Measurements from ENCODE around the gene BIRC3.
"Not testable (repeated sequence)": the region's sequence is repeated elsewhere in the genome, so short reads cannot be mapped to it uniquely, and the experiment has no call there.

Gene BIRC3

DNA sequence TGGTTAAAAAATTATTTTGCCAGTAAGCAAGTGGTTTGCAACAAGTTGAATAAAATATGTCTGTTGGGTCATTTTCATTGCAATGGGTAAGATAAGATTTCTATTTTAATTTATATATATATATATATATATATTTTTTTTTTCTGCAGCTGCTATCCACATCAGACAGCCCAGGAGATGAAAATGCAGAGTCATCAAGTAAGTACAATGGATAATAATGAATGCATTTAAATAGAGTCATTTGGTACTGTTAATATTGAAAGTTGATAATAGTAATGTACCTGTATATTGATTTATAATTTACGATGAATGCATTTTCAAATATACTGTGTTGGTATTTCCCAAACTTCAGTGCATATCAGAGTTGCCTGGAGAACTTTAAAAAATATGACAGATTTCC lies 11.5 kb downstream of the BIRC3 start:
- no peak for DNase-seq (ENCODE audit: low read depth)

DNA sequence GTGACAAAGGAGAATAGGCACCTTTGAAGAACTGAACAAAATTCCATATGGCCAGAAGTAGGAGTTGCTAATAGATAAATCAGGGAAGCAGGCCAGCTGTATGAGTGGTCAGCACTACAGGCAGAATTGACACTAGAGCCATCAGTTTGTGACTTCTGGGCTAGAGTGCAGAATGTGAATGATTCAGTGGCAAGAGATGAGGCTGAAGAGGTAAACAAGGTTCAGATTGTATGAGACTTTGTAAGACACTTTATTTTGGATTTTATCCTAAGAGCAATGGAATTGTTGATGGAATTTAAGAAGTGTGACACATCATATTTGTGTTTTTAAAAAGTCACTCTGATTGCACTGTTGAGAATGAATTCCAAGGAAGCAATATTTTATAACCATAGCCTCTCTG lies 12.9 kb downstream of the BIRC3 start:
- no peak for DNase-seq (ENCODE audit: low read depth)

DNA sequence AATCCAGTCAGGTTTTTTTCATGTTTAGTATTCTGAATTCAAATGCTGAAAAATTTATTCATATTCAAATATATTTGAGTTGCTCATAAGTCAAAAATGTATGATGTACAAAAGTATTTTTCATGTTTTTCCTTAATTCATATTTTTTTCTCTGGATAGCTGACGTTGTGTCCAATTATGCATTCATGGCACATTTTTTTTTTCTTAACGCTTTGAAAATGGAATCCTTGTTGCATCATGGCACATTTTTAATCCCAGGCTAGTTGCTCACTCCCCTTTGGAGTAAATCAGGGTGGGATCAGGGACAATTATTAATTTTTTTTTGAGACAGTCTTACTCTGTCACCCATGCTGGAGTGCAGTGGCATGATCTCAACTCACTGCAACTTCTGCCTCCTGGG lies 14.1 kb downstream of the BIRC3 start:
- no peak for DNase-seq (ENCODE audit: low read depth)

DNA sequence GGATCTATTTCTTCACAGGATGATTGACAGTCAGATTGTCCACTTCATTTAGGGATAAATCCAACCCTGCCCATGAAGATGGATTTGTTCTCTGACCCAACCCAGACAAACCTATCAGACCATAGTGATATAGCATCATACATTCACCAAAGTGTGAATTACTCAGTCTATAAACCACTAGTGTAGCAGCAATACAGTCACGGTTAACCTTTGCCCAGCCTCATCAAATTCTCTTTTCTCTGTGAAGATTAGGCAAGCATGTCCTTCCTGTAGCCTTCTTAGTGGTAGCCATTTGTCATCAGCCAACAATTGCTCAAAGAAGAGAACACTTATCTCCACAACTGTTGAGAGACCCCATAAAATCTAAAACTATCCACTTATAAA lies 15.3 kb downstream of the BIRC3 start:
- no peak for DNase-seq (ENCODE audit: low read depth)

DNA sequence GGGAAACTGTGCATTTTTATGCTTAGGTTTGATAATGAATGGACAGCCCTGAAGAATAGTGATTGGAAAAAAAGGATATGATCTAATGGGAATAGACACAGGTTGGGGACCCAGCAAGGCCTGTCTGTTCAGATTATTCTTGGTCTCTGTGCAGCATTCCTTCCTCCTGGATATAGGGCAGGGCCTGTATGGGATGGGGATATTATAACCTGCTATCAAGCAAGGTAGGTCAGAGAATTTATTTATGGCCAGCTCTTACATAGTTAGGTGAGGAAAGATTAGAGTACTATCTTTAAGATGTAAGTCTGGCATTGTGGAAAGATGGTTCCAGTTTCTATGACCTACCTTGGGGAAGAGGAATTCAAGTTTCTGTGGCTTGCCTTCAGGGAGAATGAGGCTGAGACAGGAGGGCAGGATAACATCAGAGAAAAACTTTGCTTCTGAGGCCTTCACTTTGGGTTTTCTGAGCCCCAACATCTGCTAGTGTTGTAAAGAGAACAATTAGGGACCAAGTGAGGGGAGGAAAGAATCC lies 21.3 kb downstream of the BIRC3 start:
- no peak for DNase-seq (ENCODE audit: low read depth)

DNA sequence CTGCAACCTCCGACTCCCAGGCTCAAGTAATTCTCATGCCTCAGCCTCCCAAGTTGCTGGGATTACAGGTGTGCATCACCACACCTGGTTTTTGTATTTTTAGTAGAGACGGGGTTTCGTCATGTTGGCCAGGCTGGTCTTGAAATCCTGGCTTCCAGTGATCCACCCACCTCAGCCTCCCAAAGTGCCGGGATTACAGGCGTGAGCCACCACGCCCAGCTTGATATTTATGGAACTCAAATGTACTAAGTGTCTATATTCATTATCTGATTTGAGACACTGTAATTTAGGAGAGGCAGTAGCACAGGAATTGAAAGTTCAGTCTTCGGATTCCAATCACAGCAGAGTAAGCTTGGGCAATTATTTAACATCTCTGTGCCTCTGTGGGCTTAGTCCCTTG lies 24.0 kb downstream of the BIRC3 start:
- not testable (repeated sequence) for DNase-seq (ENCODE audit: low read depth)

DNA sequence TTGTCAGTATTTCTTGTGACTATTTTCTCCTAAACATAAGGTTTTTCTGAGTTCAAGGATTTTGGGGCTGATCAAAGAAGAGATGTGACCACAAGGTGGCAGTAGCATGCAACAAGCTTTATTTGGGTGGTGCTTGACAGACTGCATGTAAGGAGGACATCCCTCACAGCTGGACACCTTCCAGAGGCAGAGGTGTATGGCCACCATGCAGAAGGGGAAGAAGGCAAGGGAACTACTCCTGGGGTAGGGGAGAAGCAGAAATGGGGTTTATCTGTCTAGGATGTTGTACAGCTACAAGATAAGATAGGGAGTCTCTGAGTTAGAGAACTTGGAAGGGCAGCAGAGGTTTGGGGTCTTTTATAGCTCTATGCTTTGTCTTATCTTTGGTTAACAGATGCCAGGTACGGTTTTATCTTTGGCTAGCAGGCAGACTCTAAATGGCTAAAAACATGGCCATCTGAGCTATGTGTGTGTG lies 24.6 kb downstream of the BIRC3 start:
- peak; percentile 54 for DNase-seq (ENCODE audit: low read depth)

DNA sequence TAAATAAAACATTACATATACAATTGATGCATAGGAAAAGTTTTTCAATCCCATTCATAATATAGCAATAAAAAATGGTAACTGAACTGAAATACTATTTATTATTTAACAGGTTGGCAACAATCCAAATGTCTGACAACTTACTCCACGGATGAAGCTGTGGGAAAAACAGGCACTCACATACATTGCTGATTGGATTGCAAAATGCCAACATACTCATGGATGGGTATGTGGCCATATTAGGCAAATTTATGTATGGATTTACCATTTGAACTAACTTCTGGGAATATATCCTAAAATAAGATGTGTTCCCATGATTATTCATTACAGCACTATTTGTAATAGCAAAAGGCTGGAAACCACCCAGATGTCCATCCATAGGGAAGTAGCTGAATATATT lies 26.5 kb downstream of the BIRC3 start:
- DNase-seq (ENCODE audit: low read depth): no peak

DNA sequence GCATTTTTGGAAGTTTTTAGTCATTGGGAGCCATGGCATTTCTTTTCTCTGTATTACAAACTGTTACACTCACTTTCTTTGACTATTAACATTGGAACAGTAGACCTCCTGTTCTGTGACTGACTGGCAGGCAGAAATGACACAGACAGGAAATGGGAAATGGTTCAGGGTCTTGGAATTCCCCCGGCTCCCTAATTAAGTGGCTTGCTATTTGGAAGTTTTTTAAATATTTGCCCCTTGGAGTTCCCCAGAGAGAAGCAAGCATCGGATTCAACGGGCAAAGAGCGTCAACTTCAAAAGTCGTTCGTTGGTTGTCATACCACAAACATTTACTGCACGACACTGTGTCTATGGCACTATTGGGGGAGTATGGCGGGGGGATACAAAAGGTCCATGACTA lies 28.6 kb downstream of the BIRC3 start:
- no peak for DNase-seq (ENCODE audit: low read depth)

DNA sequence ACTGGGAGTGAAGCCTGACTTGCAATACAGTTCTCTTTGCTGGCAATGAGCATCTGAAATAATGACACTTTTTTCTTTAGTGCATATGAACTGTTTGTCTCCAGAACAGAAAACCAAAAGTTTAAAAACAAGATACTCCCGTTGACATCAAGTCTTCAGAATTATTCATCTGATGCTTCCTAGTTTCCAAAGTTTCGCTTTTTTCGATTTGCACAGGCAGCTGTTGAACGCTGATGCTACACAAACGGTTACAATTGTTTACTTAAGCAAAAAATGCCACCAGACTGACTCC lies 29.1 kb downstream of the BIRC3 start:
- no peak for DNase-seq (ENCODE audit: low read depth)

DNA sequence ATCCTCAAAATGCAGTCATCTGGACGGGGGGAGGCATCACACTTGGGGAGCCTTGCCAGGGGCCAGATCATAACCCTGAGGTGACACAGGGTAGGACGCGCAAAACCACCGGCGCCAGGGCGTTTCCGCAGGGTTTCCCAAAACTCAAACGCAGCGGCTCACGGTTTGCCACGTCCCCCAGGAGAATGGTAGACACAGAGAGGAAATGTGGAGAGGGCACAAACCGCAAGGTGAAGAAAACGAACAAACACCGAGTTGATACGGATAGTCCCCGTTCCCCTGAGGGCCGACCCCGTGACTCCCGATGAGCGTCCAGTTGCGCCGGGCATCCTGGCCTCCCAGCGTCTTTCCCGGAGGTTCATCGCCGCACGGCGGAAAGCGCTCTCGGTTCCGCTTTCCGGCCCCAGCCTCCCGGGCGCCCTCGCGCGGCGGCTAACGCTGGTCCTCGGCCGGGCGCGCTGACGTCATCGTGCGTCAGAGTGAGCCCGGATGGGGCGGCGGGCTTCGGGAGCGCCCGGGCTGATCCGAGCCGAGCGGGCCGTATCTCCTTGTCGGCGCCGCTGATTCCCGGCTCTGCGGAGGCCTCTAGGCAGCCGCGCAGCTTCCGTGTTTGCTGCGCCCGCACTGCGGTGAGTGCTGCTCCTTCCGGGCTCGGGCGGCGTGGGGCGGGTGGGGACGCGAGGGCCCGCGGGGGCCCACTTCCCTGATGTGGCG lies 29.6 kb downstream of the BIRC3 start, which contains the start of gene BIRC2:
Gene BIRC2, plus strand, starts transcription at position 467 of the 714 bp plus-strand sequence. CDS start 2,641 bp downstream, outside the sequence.
- peak; percentile 91 for DNase-seq (ENCODE audit: low read depth)

DNA sequence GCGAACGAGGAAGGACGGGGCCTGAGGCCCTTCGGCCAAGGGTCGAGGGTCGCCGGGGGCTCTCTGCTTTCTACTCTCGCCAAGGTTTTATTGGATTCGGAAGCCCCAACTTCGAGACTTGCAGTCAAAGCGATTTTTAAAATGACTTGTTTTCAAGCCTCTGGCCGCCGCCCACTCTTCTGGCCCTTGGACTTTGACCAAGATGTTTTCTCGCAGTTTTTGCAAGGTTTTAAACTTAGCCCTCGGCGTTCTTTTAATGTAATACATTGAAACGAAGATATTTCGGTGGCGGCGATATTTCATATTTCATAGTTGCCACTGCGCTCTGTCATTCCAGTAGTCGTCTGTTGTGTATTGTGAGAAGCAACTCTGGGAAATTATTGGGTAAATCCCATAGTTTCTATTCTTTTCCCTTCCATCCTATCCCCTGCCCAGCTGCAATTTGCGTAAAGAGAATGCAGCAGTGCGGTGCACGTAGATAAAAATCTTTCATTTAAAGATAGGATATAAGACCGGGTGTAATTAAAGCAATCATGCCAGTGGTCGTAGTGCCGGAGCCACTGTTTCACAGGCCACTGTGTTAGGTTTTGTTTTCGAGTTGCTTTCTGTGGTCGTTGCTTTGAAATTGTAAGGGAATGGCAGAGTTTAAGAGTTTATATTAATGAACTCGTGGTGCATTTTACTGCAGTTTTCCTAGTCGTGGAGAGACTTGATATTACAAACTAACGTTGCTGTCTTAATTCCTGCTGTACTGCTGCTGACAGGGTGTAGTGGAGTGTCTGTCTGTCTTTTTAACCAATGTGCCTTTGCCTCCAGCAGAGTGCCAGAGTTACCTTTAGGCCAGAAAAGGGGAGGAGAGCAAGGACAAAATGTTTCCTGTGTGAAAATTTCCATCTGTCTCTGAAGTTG lies 30.4 kb downstream of the BIRC3 start:
- no peak for DNase-seq (ENCODE audit: low read depth)

DNA sequence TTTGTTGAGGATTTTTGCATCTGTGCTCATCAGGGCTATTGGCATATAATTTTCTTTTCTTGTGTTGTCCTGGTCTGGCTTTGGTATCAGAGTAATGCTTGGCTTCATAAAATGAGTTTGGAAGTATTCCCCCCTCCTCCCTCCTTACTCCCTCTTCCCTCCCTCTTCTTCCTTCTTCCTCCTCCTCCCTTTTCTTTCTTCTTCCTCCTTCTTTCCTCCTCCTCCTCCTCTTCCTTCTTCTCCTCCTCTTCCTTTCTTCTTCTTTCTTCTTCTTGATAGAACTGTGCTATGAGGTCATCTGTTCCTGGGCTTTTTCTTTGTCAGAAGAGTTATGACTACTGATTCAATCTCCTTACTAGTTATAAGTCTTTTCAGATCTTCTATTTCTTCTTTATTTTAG lies 39.8 kb downstream of the BIRC3 start:
- DNase-seq (ENCODE audit: low read depth): no peak

DNA sequence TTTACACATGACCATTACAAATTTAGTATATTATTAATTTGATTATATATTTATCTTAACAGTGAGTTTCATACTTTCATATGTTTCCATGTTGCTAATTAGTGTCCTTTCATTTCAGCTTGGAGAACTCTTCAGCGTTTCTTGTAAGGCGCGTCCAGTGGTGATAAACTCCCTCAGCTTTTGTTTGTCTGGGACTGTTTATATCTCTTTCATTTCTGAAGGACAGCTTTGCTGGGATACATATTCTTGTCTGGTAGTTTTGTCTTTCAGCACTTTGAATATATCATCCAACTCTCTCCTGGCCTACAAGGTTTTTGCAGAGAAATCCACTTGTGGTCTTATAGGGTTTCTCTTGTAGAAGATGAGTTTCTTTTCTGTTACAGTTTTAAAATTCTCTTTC lies 42.1 kb downstream of the BIRC3 start:
- DNase-seq (ENCODE audit: low read depth): no peak

DNA sequence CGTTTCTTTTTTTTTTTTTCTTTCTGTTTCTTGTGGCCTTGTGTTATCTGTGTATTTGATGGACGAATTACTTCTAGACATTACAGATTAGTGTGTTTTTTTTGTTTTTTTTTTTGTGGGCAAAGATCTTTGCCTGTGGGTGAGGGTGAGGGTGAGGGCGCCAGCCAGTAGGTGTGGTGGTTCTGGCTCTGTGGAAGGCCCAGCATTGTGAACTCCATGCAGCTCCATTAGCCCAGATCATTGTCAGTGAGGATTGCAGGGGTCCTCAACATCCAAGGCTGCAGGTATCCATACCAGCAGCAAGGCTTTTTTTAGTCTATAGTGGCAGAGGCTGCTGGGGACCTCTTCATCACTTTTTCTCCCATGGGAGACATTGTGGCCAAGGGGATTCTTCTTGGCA lies 43.4 kb downstream of the BIRC3 start:
- no peak for DNase-seq (ENCODE audit: low read depth)

DNA sequence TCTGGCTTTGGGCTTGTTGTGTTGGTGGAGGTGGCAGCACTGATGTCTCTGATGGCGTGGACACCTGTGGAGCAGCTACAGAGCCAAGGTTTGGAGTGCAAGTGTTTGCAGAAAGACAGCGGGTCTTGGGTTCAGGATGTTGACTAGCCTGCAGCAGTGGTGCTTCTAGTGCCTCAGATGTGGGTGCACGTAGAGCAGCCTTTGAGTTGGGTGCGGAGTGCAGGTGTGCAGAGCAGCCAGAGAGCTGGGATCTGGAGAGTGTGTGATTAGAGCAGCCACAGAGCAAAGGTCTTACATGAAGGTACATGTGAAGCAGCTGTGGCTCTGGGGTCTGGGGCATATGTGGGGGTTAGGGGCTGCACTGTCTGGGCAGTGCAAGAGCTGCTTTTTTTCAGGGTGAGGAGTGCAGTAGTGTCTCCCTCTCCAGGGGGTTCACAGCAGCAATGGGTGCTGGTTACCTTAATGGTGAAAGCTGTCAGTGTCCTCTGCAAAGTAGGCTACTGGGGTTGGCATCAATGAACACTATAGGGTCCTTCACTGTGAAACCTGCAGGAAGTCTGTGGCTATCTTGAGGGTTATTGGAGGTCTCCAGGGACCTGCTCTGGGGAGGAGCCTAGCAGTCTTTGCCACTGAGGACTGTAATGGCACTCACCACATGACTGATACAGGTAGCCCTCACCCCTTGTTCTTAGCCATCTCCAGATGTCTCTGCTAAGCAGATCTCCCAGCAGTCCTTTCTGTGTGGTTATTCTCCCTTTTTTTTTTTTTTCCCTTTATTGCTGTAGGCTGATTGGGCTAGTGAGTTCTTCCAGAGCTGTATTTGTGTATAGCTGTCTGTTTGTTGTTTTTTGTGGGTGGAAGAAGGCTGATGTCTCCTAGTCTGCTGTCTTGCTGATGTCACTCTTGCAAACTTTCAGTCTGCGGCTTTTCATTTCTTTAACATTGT lies 44.1 kb downstream of the BIRC3 start:
- DNase-seq (ENCODE audit: low read depth): no peak

DNA sequence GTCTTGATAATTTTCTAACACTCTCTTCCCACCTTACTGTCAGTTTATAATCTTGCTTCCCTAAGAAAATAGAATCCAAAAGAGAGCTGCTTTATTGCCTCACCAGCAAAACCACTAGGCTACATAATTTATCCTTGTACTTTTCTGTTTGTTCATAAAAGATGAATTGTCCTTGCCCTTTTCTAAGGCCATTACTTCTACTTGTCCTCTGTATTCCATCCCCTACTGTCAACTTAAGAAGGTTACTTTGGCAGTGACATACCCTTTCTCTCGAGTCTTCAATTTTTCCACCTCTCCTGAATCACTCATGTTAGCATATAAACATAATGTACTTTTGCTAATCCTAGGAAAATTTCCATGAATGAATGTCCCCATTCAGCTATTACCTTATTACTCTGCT lies 47.7 kb downstream of the BIRC3 start:
- DNase-seq (ENCODE audit: low read depth): no peak

DNA sequence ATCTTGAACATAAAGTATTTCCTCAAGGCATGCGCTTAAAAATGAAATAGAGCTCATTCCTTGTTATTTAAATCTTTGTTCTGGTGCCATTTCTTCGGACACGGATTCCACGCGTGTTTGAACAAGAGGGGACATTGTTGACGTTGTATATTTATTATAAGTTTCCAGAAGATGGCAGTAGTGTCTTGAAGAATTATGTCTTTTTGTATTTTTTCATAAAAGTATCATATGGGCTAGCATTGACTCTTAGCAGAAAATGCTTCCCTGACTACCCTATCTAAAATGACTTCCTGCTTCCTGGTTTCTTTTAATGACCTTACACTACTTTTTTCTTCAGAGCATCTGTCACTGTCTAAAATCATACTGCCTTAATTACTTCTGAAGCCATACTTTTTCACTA lies 50.1 kb downstream of the BIRC3 start:
- no peak for DNase-seq (ENCODE audit: low read depth)

DNA sequence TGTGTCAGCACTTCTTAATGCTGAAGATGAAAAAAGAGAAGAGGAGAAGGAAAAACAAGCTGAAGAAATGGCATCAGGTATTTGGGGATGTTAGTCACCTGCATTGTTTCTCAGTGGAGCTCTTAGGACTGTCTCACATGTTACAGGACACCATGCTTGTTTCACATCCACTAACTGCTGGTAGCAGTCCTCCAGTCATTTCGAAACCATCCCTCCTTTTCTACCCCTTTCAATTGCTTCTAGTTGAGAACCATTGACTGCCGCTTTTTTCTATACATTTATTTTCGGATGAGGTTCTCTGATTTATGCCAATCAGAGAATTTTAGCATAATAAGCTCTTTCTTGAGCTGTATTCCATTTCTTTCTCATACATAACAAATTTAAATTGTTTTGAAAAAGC lies 51.2 kb downstream of the BIRC3 start:
- DNase-seq (ENCODE audit: low read depth): no peak

DNA sequence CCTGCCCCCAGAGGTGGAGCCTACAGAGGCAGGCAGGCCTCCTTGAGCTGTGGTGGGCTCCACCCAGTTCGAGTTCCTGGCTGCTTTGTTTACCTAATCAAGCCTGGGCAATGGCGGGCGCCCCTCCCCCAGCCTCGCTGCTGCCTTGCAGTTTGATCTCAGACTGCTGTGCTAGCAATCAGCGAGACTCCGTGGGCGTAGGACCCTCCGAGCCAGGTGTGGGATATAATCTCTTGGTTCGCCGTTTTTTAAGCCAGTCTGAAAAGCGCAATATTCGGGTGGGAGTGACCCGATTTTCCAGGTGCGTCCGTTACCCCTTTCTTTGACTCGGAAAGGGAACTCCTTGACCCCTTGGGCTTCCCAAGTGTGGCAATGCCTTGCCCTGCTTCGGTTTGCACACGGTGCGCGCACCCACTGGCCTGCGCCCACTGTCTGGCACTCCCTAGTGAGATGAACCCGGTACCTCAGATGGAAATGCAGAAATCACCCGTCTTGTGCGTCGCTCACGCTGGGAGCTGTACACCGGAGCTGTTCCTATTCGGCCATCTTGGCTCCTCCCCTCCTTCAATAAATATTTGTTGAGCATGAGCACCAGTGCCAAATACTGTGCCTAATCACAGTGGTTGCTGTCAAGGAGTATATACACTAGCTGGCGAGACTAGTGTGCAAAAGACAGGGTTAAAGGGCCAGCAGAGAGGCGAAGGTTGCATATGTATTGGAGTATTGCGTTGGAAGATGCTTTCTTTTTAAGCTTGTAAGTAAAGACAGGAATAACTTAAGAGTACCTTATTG lies 57.5 kb downstream of the BIRC3 start:
- DNase-seq (ENCODE audit: low read depth): not testable (repeated sequence)

DNA sequence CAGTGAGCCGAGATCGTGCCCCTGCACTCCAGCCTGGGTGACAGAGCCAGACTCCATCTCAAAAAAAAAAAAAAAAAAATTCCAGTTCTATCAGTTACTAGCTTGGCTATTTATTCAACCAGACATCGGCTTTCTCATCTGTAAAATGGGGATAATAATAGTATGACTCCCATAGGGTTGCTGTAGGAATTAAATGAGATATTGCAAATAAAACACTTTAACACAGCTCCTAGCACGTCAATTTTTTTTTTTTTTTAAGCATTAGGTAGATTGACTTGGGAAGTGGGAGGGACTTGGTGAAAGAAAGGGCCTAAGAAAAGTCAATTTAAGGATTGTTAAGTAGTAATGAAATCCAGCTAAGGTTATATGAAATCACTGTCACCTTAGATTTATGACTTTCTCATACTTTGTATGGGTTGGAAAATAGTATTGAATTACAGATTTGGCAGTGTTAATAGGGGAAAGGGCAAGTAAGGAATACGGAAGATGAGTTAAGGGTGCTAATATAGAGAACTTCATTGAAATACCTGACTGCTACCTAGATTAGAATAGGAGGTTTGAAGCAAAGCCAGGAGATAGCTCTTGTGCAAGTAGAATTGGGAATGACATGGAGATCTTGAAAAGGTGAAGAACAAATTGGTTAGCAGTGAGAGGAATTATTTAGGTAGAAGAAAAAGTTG lies 58.6 kb downstream of the BIRC3 start:
- DNase-seq (ENCODE audit: low read depth): no peak
